GM21529 (cell line): ENCODE data around the gene LANCL2.

Experiments used
- ATAC-seq: cut with Tn5 transposase; IDR thresholded peaks from one replicate; pipeline ENCODE4 v1.9.1; 2021; ENCODE audit not compliant: unreplicated experiment

The LANCL2 gene

GRCh38 chr7:55437375-55437774 lies 72.2 kb downstream of the LANCL2 start:
- ATAC-seq = no peak

GRCh38 chr7:55438085-55438756 lies 73.1 kb downstream of the LANCL2 start:
- ATAC-seq = no peak

- ATAC-seq = no peak
These were observed 73.8 kb downstream of the LANCL2 start for GRCh38 chr7:55438757-55439525.

- no peak for ATAC-seq
These were observed 74.5 kb downstream of the LANCL2 start for GRCh38 chr7:55439627-55440026.

- ATAC-seq = no peak
These were observed 75.0 kb downstream of the LANCL2 start for GRCh38 chr7:55440040-55440690.

GRCh38 chr7:55441002-55441401 lies 75.9 kb downstream of the LANCL2 start:
- ATAC-seq = no peak

GRCh38 chr7:55441774-55442522 lies 76.8 kb downstream of the LANCL2 start:
- ATAC-seq = no peak

- no peak for ATAC-seq
These were observed 79.6 kb downstream of the LANCL2 start for GRCh38 chr7:55444786-55445185.

- no peak for ATAC-seq
These were observed 83.4 kb downstream of the LANCL2 start for GRCh38 chr7:55448526-55448925.

- no peak for ATAC-seq
These were observed 84.3 kb downstream of the LANCL2 start for GRCh38 chr7:55449205-55449991.

GRCh38 chr7:55449992-55450535 lies 84.9 kb downstream of the LANCL2 start:
- no peak for ATAC-seq

- ATAC-seq = no peak
These were observed 87.8 kb downstream of the LANCL2 start for GRCh38 chr7:55452971-55453370.

GRCh38 chr7:55457801-55458200 lies 92.7 kb downstream of the LANCL2 start:
- no peak for ATAC-seq

GRCh38 chr7:55458351-55458750 lies 93.2 kb downstream of the LANCL2 start:
- ATAC-seq = no peak

- ATAC-seq = no peak
These were observed 98.6 kb downstream of the LANCL2 start for GRCh38 chr7:55463686-55464262.

- ATAC-seq = no peak
These were observed 99.3 kb downstream of the LANCL2 start for GRCh38 chr7:55464422-55464821.

GRCh38 chr7:55465691-55466090 lies 100.6 kb downstream of the LANCL2 start:
- no peak for ATAC-seq

- ATAC-seq = no peak
These were observed 102.0 kb downstream of the LANCL2 start for GRCh38 chr7:55467047-55467593.

GRCh38 chr7:55468495-55468894 lies 103.4 kb downstream of the LANCL2 start:
- no peak for ATAC-seq

GRCh38 chr7:55469271-55469681 lies 104.1 kb downstream of the LANCL2 start:
- no peak for ATAC-seq
